Measurements from ENCODE around the gene CERS6.

CERS6 gene

GRCh38 chr2:168703926-168704325, 247.9 kb downstream of the CERS6 start:
- no peak for DNase-seq (ENCODE audit: low read depth)

GRCh38 chr2:168705534-168706470, 249.7 kb downstream of the CERS6 start:
- no peak for DNase-seq (ENCODE audit: low read depth)

GRCh38 chr2:168706806-168707205, 250.7 kb downstream of the CERS6 start:
- no peak for DNase-seq (ENCODE audit: low read depth)

- no peak for DNase-seq (ENCODE audit: low read depth)
Observed at GRCh38 chr2:168708080-168708479, 252.0 kb downstream of the CERS6 start.

GRCh38 chr2:168710754-168711467, 254.8 kb downstream of the CERS6 start:
- DNase-seq (ENCODE audit: low read depth) = no peak

- no peak for DNase-seq (ENCODE audit: low read depth)
Observed at GRCh38 chr2:168712053-168712452, 256.0 kb downstream of the CERS6 start.

GRCh38 chr2:168713325-168713724, 257.3 kb downstream of the CERS6 start:
- no peak for DNase-seq (ENCODE audit: low read depth)

GRCh38 chr2:168715849-168716248, 259.8 kb downstream of the CERS6 start:
- no peak for DNase-seq (ENCODE audit: low read depth)

GRCh38 chr2:168716839-168717238, 260.8 kb downstream of the CERS6 start:
- no peak for DNase-seq (ENCODE audit: low read depth)

GRCh38 chr2:168717790-168718502, 261.9 kb downstream of the CERS6 start:
- DNase-seq (ENCODE audit: low read depth) = peak; percentile 14

GRCh38 chr2:168718622-168719021, 262.6 kb downstream of the CERS6 start:
- no peak for DNase-seq (ENCODE audit: low read depth)

GRCh38 chr2:168719446-168719845, 263.4 kb downstream of the CERS6 start:
- DNase-seq (ENCODE audit: low read depth) = no peak

GRCh38 chr2:168722592-168722991, 266.5 kb downstream of the CERS6 start:
- DNase-seq (ENCODE audit: low read depth) = no peak

GRCh38 chr2:168723275-168723899, 267.3 kb downstream of the CERS6 start:
- DNase-seq (ENCODE audit: low read depth) = no peak

- DNase-seq (ENCODE audit: low read depth) = no peak
Observed at GRCh38 chr2:168726375-168726774, 270.3 kb downstream of the CERS6 start.

- DNase-seq (ENCODE audit: low read depth) = no peak
Observed at GRCh38 chr2:168727904-168728470, 271.9 kb downstream of the CERS6 start.

GRCh38 chr2:168729455-168729854, 273.4 kb downstream of the CERS6 start:
- no peak for DNase-seq (ENCODE audit: low read depth)

- no peak for DNase-seq (ENCODE audit: low read depth)
Observed at GRCh38 chr2:168730344-168730743, 274.3 kb downstream of the CERS6 start.

GRCh38 chr2:168731002-168731401, 274.9 kb downstream of the CERS6 start:
- DNase-seq (ENCODE audit: low read depth) = no peak

- no peak for DNase-seq (ENCODE audit: low read depth)
Observed at GRCh38 chr2:168731616-168732015, 275.5 kb downstream of the CERS6 start.

- DNase-seq (ENCODE audit: low read depth) = no peak
Observed at GRCh38 chr2:168732100-168732499, 276.0 kb downstream of the CERS6 start.

GRCh38 chr2:168732506-168732905, 276.4 kb downstream of the CERS6 start:
- no peak for DNase-seq (ENCODE audit: low read depth)
